ENCODE data around the gene COLEC12.
"Not testable (repeated sequence)": the region's sequence is repeated elsewhere in the genome, so short reads cannot be mapped to it uniquely, and the experiment has no call there.

The COLEC12 gene

DNA sequence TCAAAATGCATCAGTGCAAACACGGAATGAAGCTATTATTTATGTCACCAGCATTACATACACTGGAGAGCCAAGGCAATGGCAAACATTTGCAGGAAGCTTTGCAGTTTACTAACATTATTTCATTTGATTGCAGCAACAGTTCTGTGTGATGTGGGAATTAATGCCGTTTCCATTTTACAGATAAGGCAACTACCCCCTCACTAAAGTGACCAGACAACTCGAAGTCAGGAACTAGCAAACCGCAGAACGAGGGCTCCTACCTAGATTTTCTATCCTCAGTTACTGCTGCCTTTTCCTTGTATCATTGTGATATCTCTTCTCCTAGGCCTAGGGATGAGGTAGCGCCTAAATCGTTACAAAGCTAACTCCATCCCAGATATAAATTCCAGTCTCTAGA is 85.5 kb downstream of the COLEC12 start:
- no peak for DNase-seq (ENCODE audit: low spot score)

DNA sequence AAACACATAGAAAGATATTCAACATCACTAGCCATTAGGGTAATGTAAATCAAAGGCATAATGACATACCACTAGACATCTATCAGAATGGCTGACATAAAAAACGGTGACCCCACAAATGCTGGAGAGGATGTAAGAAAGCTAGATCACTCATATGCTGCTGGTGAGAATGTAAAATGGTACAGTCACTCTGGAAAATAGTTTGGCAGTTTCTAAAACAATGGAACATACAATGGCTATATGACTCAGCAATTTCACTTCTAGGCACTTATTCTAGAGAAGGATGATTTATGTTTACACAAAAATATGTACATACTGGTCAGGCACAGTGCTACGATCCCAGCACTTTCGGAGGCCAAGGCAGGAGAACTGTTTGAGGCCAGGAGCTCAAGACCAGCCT is 87.3 kb downstream of the COLEC12 start:
- no peak for DNase-seq (ENCODE audit: low spot score)

DNA sequence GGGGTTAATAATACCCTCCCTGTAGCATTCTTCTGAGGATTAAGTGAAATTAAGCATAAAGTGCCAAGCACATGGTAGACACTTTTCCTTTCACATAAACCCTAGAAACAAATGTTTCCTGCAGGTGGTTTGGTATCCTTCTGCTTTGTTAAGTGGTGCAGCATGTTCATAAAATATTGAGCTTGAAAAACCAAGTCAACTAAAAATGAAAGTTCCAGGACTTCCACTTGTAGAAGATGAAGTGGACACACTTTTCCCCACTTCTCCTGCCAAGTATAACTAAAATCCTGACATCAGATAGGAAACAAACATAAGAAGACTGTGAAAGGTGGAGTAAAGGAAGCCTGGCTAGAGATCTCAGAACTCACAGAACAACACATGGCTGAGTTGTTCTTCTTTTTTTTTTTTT is 90.5 kb downstream of the COLEC12 start:
- no peak for DNase-seq (ENCODE audit: low spot score)

- DNase-seq (ENCODE audit: low spot score), result no peak
Observed at GRCh38 chr18:408367-408766, 92.1 kb downstream of the COLEC12 start.

DNA sequence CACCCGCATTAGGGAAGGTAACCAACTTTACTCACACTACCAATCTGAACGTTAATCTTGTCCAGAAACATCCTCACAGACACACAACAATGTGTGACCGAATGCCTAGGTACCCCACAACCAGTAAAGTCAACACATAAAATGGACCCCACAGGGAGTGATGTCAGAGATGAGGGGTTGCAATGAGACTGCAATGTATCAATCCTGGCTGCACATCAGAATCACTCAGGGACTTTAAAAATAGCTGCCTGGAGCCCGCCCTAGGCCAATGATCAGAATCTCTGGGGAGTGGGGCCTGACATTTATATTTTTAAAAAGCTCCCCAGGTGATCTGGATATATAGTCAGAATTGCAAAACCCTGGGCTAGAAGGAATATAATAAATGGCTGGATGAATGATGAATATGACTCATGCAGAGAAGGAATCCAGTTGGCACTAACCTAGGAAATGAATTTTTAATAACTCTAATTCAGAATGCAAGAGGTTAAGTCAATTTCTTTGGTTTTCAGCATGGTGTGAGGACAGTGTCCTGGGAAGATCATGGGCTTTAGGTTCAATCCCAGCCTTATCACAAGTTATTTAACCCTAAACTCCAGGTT is 92.8 kb downstream of the COLEC12 start:
- no peak for DNase-seq (ENCODE audit: low spot score)

- DNase-seq (ENCODE audit: low spot score), result no peak
Observed at GRCh38 chr18:407191-407590, 93.3 kb downstream of the COLEC12 start.

DNA sequence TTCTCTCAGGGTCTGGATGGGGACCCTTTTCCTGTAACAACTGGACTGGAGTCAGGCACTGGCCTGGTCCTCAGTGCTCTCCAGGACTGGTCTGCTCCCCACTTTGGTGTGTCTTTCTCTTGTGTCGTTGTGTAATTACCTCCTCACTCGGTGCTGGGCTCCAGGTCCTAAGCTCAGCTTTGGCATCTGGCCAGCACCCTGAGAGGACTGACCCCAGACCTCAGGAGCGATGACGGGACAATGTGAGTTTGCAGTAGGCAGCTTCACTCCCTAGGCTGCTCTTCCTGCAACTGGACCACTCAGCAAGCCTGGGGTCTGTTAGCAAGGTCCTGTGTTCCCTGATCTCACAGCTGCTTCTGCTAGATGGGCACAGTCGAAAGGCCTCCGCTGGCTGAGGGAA is 93.8 kb downstream of the COLEC12 start:
- DNase-seq (ENCODE audit: low spot score), result no peak

DNA sequence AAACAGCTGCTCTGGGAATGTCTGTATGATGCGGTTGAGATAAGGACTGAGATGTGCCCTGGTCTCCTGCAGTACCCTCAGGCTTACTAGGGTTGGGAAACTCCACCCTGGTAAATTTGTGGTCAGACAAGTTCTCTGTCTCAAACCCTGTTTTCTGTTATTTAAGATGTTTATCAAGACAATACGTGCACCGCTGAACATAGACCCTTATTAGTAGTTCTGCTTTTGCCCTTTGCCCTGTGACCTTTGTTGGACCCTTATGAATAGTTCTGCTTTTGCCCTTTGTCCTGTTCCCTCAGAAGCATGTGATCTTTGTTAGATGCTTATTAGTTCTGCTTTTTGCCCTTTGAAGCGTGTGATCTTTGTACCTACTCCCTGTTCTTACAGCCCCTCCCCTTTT is 95.5 kb downstream of the COLEC12 start:
- not testable (repeated sequence) for DNase-seq (ENCODE audit: low spot score)

DNA sequence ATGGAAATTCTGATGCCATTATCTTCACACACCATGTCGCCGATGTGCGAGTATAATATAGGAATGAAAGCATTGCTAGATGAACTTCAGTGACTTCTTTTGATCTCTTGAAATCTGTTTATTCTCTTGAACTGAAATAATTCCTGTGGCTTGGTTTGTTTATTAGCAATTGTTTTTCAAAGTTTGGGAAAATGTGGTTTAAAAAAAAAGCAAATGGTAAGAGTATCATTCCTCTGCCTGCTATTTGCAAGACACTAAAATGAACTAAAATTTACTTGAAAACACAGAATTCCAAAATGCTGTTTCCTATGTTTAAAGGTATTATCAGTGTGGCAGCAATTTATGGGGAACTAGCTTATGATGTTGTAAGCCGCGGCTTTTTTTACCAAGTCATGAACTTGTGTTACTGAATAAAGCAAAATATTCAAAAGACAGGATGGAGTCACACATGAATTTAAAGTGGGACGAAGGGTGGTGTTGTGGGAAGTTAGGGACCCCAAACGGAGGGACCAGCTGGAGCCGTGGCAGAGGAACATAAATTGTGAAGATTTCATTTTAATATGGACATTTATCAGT is 96.4 kb downstream of the COLEC12 start:
- no peak for DNase-seq (ENCODE audit: low spot score)

DNA sequence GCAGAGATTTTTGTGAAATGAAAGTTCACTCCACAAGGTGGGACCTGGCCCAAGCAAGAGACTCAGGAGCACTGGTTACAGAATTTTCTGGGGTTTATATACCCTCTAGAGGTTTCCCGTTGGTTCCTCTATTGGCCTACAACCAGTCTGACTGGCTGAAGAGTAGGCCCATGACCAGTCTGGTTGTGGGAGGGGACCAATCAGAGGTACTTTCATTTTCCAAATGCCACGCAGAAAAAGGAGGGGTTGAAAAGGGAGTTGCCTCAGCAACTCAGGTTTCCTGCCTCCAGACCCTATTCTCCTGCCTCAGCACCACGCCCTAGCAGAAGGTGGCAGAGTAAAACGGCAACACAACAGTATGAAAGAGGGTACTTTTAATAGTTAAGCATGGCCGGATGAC is 98.4 kb downstream of the COLEC12 start:
- DNase-seq (ENCODE audit: low spot score), result no peak

DNA sequence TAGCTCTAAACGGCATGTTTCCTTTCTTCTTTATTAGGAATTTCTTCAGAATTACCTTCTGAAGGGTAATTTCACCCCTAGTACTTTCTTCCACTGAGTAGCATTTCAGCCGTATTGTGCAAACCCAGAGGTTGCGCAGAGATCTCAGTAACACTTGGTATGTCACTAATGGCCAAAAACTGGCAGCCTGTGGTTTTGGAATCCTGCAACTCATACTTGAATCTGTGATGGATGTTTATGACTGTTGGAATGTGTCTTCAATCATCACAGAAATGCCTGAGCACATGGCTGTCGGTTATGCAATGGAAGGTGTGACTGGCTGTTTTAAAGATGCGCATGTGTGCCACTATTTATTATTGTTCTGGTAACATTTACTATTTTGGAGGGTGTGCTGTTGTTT is 100.0 kb downstream of the COLEC12 start:
- peak; percentile 9 for DNase-seq (ENCODE audit: low spot score)

DNA sequence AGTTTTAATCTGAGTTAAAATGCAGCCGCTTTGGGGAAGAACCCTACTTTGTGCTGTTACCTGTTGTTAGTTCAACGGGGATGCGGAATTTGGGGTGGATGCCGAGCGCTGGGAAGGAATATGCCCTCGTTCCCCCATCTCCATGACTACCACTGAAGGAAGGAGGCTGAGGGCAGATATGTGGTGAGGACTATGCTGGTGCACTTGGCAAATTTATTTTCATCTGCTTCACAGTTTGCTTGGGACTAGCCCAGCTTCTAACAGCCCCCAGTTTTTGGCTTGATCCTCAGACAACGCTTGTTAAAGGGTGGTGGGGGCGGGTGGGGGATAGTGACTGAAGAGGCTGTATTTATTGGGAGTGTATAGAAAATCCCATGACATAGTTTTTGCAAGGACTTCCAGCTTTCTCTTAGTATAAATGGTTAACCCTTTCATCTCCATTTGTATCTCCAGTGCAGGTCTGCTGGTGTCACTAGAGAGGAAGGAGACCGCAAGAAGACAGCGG is 100.8 kb downstream of the COLEC12 start:
- no peak for DNase-seq (ENCODE audit: low spot score)

GRCh38 chr18:398935-399630 is 101.4 kb downstream of the COLEC12 start:
- no peak for DNase-seq (ENCODE audit: low spot score)

- no peak for DNase-seq (ENCODE audit: low spot score)
Observed at GRCh38 chr18:396556-396955, 103.9 kb downstream of the COLEC12 start.

GRCh38 chr18:396251-396555 is 104.3 kb downstream of the COLEC12 start:
- DNase-seq (ENCODE audit: low spot score), result no peak

DNA sequence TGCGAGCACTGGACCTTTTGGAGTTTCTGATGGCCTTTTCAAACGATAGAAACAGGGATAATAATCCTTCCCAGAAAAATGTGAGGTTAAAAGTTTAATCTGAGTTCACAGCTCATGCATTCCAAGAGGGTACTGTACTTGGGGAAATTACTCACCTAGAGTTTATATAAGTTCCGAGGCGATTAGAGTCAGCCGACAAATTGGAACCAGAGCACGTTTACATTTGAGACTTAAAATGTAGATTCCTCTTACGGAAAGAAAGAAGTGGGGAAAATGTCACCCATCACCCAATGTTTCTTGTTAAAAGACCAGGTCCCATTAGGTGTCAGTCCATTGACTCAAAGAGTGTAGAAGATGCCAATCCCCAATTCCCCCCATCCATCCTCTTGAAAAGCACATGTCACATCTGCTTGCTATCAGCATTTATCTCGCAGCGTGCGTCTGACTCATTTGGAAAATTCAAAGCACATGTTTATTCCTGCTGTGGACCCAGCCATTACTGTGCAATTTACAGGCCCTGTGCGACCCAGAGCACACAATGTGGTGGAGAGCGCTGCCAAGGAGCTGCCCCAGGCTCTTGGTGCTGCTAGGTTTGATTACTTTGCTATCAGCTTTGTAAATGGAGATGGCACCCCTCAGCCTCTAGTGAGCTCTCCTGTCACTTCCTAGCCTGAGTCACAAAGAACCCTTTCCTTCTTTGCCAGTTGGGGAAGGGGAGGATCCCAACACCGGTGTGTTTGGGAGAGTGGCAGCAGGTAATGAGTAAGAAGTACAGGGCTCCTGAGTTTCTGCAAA is 104.8 kb downstream of the COLEC12 start:
- peak; percentile 18 for DNase-seq (ENCODE audit: low spot score)

- DNase-seq (ENCODE audit: low spot score), result peak; percentile 72
Observed at GRCh38 chr18:394987-395362, 105.5 kb downstream of the COLEC12 start.

- no peak for DNase-seq (ENCODE audit: low spot score)
Observed at GRCh38 chr18:394262-394986, 106.1 kb downstream of the COLEC12 start.

DNA sequence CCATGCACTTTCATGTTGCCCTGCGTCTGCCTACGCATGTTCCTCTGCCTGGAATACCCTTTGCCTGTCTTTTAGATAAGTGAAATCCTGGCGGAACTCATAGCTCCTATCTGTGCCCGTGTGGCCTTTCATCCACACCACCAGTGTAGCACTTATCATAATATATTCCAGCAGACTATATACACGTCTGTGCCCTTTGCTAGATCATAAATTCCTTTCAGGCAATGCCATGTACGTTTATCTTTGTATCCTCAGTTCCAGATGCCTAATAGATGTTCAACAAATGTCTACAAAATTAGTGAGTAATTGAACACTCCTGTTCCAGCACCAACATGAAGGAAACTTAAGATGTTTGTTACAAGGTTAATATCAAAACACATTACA is 106.9 kb downstream of the COLEC12 start:
- DNase-seq (ENCODE audit: low spot score), result no peak

GRCh38 chr18:392928-393573 is 107.5 kb downstream of the COLEC12 start:
- no peak for DNase-seq (ENCODE audit: low spot score)

- DNase-seq (ENCODE audit: low spot score), result no peak
Observed at GRCh38 chr18:390741-391478, 109.6 kb downstream of the COLEC12 start.
